GM18517 (cell line): ENCODE data around the gene SPATS2.

ENCODE experiments used
- ATAC-seq: cut with Tn5 transposase; IDR thresholded peaks from one replicate; pipeline ENCODE4 v1.9.1; 2021; ENCODE audit warnings: mild to moderate bottlenecking, moderate library complexity; ENCODE audit not compliant: unreplicated experiment

SPATS2 gene

GRCh38 chr12:49538510-49539403, 171.5 kb downstream of the SPATS2 start, which contains the start of gene KCNH3:
Gene KCNH3, plus strand, starts transcription at chr12:49539030. Its CDS starts 387 bp downstream, at chr12:49539417.
- ATAC-seq: no peak

DNA sequence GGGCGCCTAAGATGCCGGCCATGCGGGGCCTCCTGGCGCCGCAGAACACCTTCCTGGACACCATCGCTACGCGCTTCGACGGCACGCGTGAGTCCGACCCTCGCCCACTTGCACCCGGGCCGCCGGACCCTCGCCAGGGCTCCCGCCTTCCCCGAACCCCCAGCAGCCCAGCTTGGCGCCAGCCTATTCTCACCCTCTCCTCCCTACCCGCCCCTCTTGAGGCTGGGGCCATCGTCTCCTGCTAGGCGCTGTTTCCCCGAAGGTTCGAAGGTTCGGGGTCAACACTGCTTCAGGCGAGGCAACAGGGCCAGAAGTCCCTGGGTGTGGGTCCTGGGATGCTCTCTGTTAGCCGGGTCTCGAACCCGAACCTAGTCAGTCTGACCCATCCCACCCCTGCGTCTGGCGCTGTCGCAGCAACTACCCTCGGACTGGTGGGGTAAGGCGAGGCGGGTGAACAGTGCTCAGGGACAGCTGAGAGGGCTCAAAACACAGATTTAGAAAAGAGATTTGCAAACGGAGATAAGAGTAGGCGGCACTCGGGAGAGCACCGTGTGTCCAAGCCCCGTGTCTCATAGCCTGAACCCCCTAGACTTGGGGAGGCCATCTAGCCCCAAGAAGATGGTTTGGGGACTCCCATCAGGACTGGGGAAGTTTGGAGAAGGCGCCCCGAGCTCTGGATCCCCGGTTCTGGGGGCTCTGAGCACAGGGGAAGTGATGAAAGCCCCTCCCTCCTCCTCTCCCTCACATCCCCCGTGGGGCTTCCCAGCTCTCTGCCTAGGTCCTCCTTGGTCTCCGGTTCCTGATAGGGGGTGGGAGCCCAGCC, 172.4 kb downstream of the SPATS2 start:
- ATAC-seq: no peak

- ATAC-seq: no peak
These were observed 173.2 kb downstream of the SPATS2 start for GRCh38 chr12:49540229-49541139.

- no peak for ATAC-seq
These were observed 174.0 kb downstream of the SPATS2 start for GRCh38 chr12:49541140-49541861.

DNA sequence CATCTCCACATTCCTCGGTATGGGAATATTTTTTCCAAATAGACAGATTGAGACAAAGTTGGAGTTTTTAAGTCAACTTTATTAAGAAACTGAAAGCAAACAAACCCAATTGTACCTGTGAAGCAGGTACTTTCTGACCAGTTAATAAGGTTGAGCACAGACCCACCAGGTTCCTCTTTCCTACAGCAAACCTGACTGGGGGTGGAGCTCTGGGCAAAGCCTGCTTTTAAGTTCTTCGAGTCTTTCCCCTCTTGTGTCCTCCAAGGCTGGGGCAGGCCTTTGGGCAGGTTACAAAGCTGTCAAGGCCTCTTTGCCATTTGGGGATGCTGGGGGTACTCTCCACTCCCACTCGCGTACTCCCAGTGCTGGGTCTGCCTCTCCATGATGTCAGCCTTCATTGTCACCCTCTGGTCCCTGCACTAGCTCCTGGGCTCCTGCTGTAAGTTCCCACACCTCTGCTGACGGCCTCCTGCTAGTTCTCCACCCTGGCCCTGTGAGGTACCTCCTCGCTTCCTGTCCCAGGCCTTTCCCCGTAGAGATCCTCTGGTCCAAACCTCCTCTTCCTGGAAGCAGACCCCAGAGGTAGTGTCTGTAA, 174.7 kb downstream of the SPATS2 start:
- ATAC-seq: no peak

GRCh38 chr12:49542592-49543160, 175.4 kb downstream of the SPATS2 start:
- no peak for ATAC-seq

DNA sequence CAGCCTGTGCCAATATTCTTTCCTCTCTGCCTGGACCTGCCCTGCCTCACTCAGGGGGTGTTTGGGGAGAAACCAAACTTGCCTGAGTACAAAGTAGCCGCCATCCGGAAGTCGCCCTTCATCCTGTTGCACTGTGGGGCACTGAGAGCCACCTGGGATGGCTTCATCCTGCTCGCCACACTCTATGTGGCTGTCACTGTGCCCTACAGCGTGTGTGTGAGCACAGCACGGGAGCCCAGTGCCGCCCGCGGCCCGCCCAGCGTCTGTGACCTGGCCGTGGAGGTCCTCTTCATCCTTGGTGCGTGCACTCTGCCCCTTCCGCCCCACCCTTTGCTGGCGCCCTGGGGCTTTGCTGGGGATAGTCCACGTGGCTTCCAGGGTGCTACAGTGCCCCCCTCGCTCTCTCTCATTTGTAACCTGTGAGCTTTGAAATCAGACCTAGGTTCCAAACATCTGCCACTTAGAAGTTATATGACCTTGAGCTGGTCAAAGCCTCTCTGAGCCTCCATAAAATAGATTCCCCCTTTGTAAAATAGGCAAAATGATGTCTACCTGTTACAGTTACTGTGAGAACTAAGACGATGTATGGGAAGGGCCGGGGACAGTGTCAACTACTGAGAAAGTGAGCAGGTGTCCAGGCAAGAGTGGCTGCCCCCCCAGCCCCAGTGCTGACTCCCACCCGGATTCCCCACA, 176.1 kb downstream of the SPATS2 start:
- ATAC-seq: no peak

GRCh38 chr12:49543914-49544815, 176.9 kb downstream of the SPATS2 start:
- no peak for ATAC-seq

DNA sequence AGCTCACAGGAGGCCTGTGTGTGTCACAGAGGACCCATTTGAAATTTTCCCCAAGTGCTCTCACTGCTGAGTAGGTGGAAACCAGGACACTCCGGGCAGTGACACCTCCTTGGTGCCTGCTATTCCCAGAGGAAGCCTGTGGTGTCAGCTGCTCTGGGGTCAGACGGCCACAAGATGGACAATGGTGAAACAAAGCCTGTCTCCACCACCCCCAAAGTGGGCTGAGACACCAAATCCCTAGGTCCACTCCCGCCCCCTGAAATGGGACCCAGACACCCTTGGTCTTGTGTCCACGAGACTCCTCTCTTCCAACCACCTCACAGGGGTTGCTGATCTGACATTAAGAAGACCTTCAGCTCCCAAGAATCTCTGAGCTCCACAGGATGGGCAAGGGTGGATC, 178.6 kb downstream of the SPATS2 start:
- ATAC-seq: no peak

- ATAC-seq: no peak
These were observed 179.2 kb downstream of the SPATS2 start for GRCh38 chr12:49546481-49546880.

DNA sequence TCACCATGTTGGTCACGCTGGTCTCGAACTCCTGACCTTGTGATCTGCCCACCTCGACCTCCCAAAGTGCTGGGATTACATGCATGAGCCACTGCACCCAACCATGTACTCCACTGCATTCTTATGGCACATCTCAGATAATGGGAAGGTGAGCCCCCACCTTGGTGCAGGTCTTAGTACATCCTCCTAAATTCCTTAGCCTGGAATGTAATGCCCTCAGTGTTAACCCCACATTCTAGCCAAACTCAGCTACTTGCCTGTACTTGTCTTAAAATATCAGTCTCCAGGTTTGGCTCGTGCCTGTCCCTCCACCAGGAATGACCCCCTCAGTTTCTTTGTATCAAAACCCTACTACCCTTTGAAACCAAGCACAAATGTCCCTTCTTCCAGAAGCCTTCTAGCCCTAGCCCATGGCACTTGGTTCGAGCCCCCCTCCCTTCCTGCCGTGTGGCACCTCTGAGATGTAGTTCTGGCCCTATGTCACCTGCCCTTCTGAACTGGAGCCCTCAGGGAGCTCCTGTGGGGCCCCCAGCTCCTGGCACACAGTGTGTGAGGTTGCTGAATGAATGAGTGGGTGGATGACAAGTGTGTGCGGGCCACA, 179.9 kb downstream of the SPATS2 start:
- ATAC-seq: no peak

- no peak for ATAC-seq
These were observed 181.2 kb downstream of the SPATS2 start for GRCh38 chr12:49548481-49548821.

DNA sequence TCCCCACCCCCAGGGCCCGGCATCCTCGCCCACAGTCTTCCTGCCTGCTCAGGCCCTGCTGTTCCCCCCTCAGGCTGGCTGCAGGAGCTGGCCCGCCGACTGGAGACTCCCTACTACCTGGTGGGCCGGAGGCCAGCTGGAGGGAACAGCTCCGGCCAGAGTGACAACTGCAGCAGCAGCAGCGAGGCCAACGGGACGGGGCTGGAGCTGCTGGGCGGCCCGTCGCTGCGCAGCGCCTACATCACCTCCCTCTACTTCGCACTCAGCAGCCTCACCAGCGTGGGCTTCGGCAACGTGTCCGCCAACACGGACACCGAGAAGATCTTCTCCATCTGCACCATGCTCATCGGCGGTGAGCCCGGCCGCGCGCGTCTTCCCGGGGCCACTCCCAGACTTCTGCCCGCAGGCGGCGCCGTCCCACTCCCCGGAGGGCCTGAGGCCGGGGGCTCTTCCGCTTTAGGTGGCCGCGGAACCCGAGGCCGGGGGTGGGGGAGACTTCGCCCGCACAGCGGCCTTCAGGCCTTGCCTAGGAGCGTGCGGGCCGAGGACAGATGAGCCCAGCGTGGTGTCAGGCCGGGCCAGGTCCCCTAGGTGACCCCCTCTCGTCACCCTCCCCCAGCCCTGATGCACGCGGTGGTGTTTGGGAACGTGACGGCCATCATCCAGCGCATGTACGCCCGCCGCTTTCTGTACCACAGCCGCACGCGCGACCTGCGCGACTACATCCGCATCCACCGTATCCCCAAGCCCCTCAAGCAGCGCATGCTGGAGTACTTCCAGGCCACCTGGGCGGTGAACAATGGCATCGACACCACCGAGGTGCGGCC, 181.8 kb downstream of the SPATS2 start:
- no peak for ATAC-seq

- no peak for ATAC-seq
These were observed 182.8 kb downstream of the SPATS2 start for GRCh38 chr12:49549735-49550692.

- no peak for ATAC-seq
These were observed 183.5 kb downstream of the SPATS2 start for GRCh38 chr12:49550693-49551252.
